Ovary (tissue), 9 donors: Measurements from ENCODE around the gene PTPRN2. TPM values are rescaled to one million over a fixed set of nuclear protein-coding genes. Genes with fewer than 3 reads are reported as not detected.

ENCODE experiments used
- DNase-seq, 5 donors: peaks; one replicate each; pipeline ENCODE4 v3.0.0-alpha.2; 2019 to 2020
- H3K27ac ChIP-seq, 2 donors: fragments of 200-600 bp; one replicate each; pipeline versions ENCODE4 v1.5.1 to v1.8.0; 2019 to 2022
- H3K27me3 ChIP-seq: fragments of 200-600 bp; one replicate; pipeline ENCODE4 v1.8.0; 2022
- H3K36me3 ChIP-seq: fragments of 200-600 bp; sonication (generic); one replicate; pipeline ENCODE4 v1.5.1; 2019
- H3K4me1 ChIP-seq: one replicate; pipeline ENCODE4 v1.8.1; 2013; ENCODE audit warnings: mild to moderate bottlenecking, moderate library complexity; ENCODE audit not compliant: insufficient read depth
- H3K4me3 ChIP-seq: fragments of 200-600 bp; sonication (generic); one replicate; pipeline ENCODE4 v1.5.1; 2017
- H3K9me3 ChIP-seq, 2 donors: fragments of 200-600 bp in 1 of 2; sonication (generic) in 1 of 2; one replicate each; pipeline versions ENCODE4 v1.5.1 to v1.8.1; 2013 to 2019; ENCODE audit warnings: mild to moderate bottlenecking in 1 of 2, moderate library complexity in 1 of 2
- CTCF ChIP-seq, 3 donors: fragments of 450-650 bp in 2 of 3; fragments of 200-600 bp in 1 of 3; IDR thresholded peaks; one replicate each; pipeline versions ENCODE4 v1.5.1 to v1.8.0; 2016 to 2022; ENCODE audit warnings: antibody characterized with exemption in 3 of 3, mild to moderate bottlenecking in 1 of 3
- EP300 ChIP-seq: sonication (generic); formaldehyde crosslinking; IDR thresholded peaks from one replicate; pipeline ENCODE4 v1.6.1; 2017; ENCODE audit warnings: antibody characterized with exemption
- POLR2A ChIP-seq: fragments of 450-650 bp; IDR thresholded peaks from one replicate; pipeline ENCODE4 v1.6.1; 2017; ENCODE audit warnings: antibody characterized with exemption, mild to moderate bottlenecking, moderate library complexity
- WGBS, 3 donors: extraction: QIAGEN DNeasy Blood & Tissue Kit in 1 of 3; methylation state at CpG; one replicate each; pipeline versions ENCODE4 v1.1.5 to v1.1.7; 2013 to 2017; 5-methylcytosine and 5-hydroxymethylcytosine counted together
- intact Hi-C, 4 donors: fragments of 100-400 bp; cut with DNase I; formaldehyde crosslinking; loops; one replicate each; pipeline versions ENCODE4 v1.11.0 to v1.15.1; 2022 to 2023
- polyA plus RNA-seq, 2 donors: library from polyadenylated mRNA; stranded (reverse); fragments of 200-250 nt in 1 of 2; fragments of 350-450 nt in 1 of 2; fragmentation: Illumina TruSeq in 1 of 2; extraction: RNeasy Lipid Tissue Mini Kit (QIAGEN cat#74804) in 1 of 2; gene quantifications; one replicate each; pipeline ENCODE4 v1.2.3, GENCODE V29; 2013 to 2014
- total RNA-seq, 7 donors: library from RNA; depleted of rRNA in 2 of 7; stranded (reverse); fragments of >200 nt in 2 of 7; fragmentation: NEBNext Ultra II Directional in 3 of 7; extraction: Animal tissue kit (Norgen Biotek cat#: 25700) in 3 of 7; gene quantifications; one replicate each; pipeline versions ENCODE4 v1.1.0 to v1.2.4, GENCODE V29; 2016 to 2023
- donor health status: DM: no; HTN: no; CAD: no; lungs with moderate emphysema.
- donor health status: DM: no; HTN: no; CAD: no.
- donor health status: Bipolar disorder and iron deficiency.
- donor health status: DM: yes; HTN: yes; CAD: no.
- donor health status: DM: no; HTN: no; CAD: no.
- donor health status: DM: yes; HTN: yes; CAD: no.

Gene PTPRN2
- total and polyA plus RNA-seq, 9 donors, result 3.5 to 11.1 (median 5.9) TPM

GRCh38 chr7:157840914-157841772 lies 746.5 kb downstream of the PTPRN2 start:
- intact Hi-C loops, result no loop called here
- Histone ChIP-seq H3K4me3 (no peak overlapping the region), H3K27me3 (no peaks in the 10 kb centered on the region), H3K9me3 (no peaks in the 10 kb centered on the region), H3K27ac (no peak overlapping the region), H3K36me3 (no peaks in the 10 kb centered on the region), H3K4me1 (no peaks in the 10 kb centered on the region)
- TF ChIP-seq CTCF (IDR thresholded peaks at IDR 0.05) (no peak), EP300 (no peak)
- DNase-seq, result no peak
- WGBS, 3 donors, result 61 to 68% (median 64%) methylated on average over 25 of the region's 25 CpGs

DNA sequence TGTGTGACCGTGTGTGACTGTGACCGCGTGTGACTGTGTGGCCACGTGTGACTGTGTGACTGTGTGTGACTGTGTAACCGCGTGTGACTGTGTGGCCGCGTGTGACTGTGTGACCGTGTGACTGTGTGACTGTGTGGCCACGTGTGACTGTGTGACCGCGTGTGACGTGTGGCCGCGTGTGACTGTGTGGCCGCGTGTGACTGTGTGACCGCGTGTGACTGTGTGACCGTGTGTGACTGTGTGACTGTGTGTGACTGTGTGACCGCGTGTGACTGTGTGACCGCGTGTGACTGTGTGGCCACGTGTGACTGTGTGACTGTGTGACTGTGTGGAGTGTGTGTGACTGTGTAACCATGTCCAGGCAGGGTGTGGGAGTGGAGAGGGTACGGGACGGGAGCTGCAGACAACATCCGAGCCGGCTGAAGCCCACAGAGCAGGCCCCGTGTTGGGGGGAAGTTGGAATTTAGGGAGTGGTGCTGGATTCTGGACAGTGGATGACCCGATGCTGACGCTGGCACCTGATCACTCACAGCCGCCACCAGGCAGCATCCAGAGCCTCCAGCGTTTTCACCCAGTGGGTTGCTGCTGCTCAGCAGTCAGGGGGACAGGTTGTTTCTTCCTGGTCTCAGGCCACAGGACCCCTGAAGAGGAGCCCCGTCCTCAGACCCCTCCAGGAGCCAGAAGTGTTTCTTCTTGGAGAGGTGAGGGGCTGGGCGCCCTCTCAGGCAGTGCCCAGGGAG lies 747.3 kb downstream of the PTPRN2 start:
- H3K4me1 ChIP-seq, result no peaks in the 10 kb centered on the region
- DNase-seq, result no peak

GRCh38 chr7:157839672-157840167 lies 747.9 kb downstream of the PTPRN2 start:
- TF ChIP-seq POLR2A (no peak), CTCF (IDR thresholded peaks at IDR 0.05) (no peak), EP300 (no peak)
- Histone ChIP-seq H3K36me3 (no peaks in the 10 kb centered on the region), H3K27me3 (no peaks in the 10 kb centered on the region), H3K27ac (no peak overlapping the region), H3K4me1 (no peaks in the 10 kb centered on the region), H3K4me3 (no peak overlapping the region), H3K9me3 (no peaks in the 10 kb centered on the region)
- 85 to 95% (median 88%) methylated on average over 9 of the region's 9 CpGs for WGBS, 3 donors
- DNase-seq, result no peak
- intact Hi-C loops, result no loop called here

More for the DNA sequence above, 747.3 kb downstream of the PTPRN2 start:
- H3K27ac ChIP-seq, result no peak overlapping the region
- H3K9me3 ChIP-seq, result no peaks in the 10 kb centered on the region
- no peak overlapping the region for H3K4me3 ChIP-seq
- intact Hi-C loops, result no loop called here
- no peaks in the 10 kb centered on the region for H3K36me3 ChIP-seq
- no peak for TF ChIP-seq POLR2A
- TF ChIP-seq EP300, result no peak
- no peak for TF ChIP-seq CTCF (IDR thresholded peaks at IDR 0.05)
- no peaks in the 10 kb centered on the region for H3K27me3 ChIP-seq
- 83 to 87% (median 85%) methylated on average over 36 of the region's 36 CpGs for WGBS, 3 donors

DNA sequence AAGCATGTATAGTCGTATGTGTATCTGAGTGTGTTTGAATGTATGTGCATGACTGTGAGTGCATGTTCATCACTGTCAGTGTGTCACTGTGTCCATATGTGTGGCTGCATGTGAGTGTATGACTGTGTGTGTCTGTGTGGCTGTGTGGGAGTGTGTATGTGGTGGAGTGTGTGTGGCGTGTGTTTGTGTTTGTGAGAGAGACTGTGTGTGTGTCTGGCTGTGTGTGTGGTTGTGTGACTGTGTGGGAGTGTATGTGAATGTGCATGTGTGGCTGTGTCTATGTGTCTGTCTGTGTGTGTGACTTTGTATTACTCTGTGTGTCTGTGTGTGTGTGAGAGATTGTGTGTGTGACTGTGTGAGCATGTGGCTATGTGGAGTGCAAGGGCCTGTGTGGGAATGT lies 748.4 kb downstream of the PTPRN2 start:
- 62 to 75% (median 71%) methylated on average over 2 of the region's 2 CpGs for WGBS, 3 donors
- TF ChIP-seq CTCF (IDR thresholded peaks at IDR 0.05), result no peak
- no peak for TF ChIP-seq EP300
- no peak for TF ChIP-seq POLR2A
- Histone ChIP-seq H3K36me3 (no peaks in the 10 kb centered on the region), H3K4me3 (no peak overlapping the region), H3K27me3 (no peaks in the 10 kb centered on the region), H3K4me1 (no peaks in the 10 kb centered on the region), H3K27ac (no peak overlapping the region), H3K9me3 (no peaks in the 10 kb centered on the region)
- no peak for DNase-seq
- intact Hi-C loops, result no loop called here
